ENCODE results near the gene RNF19B.

DNA sequence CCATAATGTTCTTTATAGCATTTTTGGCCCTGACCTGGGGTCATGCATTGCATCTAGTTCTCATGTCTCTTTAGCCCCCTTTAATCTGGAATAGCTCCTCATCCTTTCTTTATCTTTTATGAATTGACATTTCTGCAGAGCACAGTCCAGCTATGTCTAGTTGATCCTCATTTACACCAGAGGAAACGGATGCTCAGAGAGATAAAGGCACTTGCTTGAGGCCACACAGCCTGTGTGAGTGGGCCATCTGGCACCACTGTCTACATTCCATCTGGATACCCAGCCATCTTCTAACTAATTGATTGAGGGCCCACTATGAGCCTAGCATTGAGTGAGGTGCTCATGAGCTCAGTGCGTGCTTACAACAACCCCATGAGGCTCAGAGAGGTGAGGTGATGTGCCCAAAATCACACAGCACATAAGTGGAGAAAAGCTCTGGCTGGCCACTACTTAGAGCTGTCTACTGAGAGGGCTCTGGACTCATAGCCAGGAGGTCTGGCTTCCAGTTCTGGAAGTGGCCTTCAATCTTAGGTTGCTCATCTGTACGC, 74.8 kb downstream of the RNF19B start:
- TF ChIP-seq, protein P1, sequence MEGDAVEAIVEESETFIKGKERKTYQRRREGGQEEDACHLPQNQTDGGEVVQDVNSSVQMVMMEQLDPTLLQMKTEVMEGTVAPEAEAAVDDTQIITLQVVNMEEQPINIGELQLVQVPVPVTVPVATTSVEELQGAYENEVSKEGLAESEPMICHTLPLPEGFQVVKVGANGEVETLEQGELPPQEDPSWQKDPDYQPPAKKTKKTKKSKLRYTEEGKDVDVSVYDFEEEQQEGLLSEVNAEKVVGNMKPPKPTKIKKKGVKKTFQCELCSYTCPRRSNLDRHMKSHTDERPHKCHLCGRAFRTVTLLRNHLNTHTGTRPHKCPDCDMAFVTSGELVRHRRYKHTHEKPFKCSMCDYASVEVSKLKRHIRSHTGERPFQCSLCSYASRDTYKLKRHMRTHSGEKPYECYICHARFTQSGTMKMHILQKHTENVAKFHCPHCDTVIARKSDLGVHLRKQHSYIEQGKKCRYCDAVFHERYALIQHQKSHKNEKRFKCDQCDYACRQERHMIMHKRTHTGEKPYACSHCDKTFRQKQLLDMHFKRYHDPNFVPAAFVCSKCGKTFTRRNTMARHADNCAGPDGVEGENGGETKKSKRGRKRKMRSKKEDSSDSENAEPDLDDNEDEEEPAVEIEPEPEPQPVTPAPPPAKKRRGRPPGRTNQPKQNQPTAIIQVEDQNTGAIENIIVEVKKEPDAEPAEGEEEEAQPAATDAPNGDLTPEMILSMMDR (IDR thresholded peaks at IDR 0.05) = no peak
- TF ChIP-seq EZH2phosphoT487 (IDR thresholded peaks at IDR 0.05) = no peak
